ENCODE data around the gene MT1A.

- TF ChIP-seq POLR2A (IDR thresholded peaks at IDR 0.05; ENCODE audit: extremely low read depth, insufficient read length) = no peak
- TF ChIP-seq CTCF (IDR thresholded peaks at IDR 0.05; ENCODE audit: low read depth, low read length) = no peak
- no peak for TF ChIP-seq MAX (IDR thresholded peaks at IDR 0.05; ENCODE audit: low read depth, low read length)
- no peak for TF ChIP-seq MYC (IDR thresholded peaks at IDR 0.05; ENCODE audit: low read depth, low read length)
Measured at GRCh38 chr16:56658327-56658875, 19.9 kb downstream of the MT1A start.
